ENCODE data around the gene ACACA. TPM values are rescaled to one million over a fixed set of nuclear protein-coding genes. Genes with fewer than 3 reads are reported as not detected.
A peak's percentile ranks its signal among the peaks of the same experiment; 100 is the strongest.

The ACACA gene
- total and polyA plus RNA-seq, 9 of the 15 experiments (the other 6 are each of a cell fraction or from before 2014, with no cell fraction given) = 35.9 to 135 (median 88.4) TPM

DNA sequence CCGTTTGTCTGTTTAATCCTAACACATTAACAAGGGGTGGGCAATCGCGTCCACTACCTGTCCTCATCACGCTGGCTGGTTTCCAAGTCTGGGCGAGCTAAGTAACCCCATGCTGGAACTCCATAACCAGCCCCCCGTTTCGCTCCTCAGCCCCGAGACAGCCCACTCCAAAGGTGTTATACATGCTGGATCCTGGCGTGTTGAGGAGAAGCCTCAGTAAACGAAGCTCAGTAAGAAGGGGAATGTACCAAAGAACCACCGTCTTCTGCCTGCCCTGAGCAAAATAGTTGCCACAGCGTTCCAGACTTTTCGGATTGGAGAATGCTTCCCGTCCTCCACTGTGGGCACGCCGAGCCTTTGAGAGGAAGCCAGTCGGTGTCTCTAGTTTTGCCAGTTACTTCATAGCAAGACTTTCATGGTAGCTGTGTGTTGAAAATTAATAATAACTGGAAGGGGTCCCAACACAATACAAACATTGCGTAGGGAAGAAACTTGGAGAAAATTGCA is 46.9 kb downstream of the ACACA start (continued):
- TF ChIP-seq, protein P1, sequence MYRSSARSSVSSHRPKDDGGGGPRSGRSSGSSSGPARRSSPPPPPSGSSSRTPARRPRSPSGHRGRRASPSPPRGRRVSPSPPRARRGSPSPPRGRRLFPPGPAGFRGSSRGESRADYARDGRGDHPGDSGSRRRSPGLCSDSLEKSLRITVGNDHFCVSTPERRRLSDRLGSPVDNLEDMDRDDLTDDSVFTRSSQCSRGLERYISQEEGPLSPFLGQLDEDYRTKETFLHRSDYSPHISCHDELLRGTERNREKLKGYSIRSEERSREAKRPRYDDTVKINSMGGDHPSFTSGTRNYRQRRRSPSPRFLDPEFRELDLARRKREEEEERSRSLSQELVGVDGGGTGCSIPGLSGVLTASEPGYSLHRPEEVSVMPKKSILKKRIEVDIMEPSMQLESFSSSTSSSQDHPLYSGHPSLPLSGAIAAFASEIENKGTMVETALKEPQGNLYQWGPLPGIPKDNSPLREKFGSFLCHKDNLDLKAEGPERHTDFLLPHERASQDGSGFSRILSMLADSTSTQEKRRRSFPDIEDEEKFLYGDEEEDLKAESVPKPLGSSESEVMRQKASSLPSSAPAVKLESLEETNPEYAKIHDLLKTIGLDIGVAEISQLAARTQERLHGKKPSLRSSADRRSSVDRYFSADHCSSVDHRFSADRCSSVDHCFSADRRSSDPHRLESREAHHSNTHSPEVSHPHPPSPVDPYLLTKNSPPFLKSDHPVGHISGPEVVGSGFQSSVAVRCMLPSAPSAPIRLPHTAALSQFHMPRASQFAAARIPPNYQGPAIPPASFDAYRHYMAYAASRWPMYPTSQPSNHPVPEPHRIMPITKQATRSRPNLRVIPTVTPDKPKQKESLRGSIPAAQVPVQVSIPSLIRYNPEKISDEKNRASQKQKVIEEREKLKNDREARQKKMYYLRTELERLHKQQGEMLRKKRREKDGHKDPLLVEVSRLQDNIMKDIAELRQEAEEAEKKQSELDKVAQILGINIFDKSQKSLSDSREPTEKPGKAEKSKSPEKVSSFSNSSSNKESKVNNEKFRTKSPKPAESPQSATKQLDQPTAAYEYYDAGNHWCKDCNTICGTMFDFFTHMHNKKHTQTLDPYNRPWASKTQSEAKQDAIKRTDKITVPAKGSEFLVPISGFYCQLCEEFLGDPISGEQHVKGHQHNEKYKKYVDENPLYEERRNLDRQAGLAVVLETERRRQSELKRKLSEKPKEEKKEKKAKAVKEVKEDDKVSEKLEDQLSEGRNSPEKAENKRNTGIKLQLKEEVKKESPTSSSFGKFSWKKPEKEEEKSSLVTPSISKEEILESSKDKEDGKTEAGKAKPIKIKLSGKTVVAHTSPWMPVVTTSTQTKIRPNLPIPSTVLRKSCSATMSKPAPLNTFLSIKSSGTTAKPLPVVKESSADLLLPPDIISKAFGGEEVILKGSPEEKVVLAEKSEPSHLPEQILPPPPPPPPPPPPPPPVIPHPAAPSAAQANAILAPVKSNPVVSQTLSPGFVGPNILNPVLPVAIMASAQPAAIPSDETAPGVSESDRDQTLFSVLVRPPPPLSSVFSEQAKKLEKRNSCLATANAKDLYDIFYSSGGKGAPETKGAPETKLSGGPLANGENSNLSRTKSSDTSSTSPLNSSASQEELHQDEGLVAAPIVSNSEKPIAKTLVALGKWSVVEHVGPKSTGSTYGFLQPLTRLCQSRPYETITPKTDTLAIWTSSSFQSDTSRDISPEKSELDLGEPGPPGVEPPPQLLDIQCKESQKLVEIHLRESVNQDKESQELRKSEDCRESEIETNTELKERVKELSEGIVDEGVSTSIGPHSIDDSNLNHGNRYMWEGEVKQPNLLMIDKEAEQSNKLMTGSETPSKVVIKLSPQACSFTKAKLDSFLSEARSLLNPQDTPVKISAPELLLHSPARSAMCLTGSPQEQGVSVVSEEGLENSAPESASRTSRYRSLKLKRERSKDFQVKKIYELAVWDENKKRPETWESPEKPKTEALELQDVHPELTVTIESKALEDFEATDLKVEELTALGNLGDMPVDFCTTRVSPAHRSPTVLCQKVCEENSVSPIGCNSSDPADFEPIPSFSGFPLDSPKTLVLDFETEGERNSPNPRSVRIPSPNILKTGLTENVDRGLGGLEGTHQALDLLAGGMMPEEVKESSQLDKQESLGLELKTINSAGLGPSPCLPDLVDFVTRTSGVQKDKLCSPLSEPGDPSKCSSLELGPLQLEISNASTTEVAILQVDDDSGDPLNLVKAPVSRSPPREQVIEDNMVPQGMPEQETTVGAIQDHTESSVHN (IDR thresholded peaks at IDR 0.05; ENCODE audit: borderline replicate concordance in 1 of 2, low read depth in 1 of 2) = no peak
- TF ChIP-seq, protein P2, sequence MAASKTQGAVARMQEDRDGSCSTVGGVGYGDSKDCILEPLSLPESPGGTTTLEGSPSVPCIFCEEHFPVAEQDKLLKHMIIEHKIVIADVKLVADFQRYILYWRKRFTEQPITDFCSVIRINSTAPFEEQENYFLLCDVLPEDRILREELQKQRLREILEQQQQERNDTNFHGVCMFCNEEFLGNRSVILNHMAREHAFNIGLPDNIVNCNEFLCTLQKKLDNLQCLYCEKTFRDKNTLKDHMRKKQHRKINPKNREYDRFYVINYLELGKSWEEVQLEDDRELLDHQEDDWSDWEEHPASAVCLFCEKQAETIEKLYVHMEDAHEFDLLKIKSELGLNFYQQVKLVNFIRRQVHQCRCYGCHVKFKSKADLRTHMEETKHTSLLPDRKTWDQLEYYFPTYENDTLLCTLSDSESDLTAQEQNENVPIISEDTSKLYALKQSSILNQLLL (CRISPR knock-in tag; IDR thresholded peaks at IDR 0.05; ENCODE audit: borderline replicate concordance) = no peak
- TF ChIP-seq MECOM (CRISPR knock-in tag; IDR thresholded peaks at IDR 0.05) (peak; percentile 41; the same call in 1 of the 2 replicates), FOXJ2 (tag; IDR thresholded peaks at IDR 0.05) (no peak), PRMT5 (CRISPR knock-in tag; IDR thresholded peaks at IDR 0.05) (no peak), RBFOX2 (IDR thresholded peaks at IDR 0.05; ENCODE audit: low read depth, low read length) (no peak), MBD2 (IDR thresholded peaks at IDR 0.05; ENCODE audit: borderline replicate concordance, low read depth) (no peak)
- TF ChIP-seq, protein P3, sequence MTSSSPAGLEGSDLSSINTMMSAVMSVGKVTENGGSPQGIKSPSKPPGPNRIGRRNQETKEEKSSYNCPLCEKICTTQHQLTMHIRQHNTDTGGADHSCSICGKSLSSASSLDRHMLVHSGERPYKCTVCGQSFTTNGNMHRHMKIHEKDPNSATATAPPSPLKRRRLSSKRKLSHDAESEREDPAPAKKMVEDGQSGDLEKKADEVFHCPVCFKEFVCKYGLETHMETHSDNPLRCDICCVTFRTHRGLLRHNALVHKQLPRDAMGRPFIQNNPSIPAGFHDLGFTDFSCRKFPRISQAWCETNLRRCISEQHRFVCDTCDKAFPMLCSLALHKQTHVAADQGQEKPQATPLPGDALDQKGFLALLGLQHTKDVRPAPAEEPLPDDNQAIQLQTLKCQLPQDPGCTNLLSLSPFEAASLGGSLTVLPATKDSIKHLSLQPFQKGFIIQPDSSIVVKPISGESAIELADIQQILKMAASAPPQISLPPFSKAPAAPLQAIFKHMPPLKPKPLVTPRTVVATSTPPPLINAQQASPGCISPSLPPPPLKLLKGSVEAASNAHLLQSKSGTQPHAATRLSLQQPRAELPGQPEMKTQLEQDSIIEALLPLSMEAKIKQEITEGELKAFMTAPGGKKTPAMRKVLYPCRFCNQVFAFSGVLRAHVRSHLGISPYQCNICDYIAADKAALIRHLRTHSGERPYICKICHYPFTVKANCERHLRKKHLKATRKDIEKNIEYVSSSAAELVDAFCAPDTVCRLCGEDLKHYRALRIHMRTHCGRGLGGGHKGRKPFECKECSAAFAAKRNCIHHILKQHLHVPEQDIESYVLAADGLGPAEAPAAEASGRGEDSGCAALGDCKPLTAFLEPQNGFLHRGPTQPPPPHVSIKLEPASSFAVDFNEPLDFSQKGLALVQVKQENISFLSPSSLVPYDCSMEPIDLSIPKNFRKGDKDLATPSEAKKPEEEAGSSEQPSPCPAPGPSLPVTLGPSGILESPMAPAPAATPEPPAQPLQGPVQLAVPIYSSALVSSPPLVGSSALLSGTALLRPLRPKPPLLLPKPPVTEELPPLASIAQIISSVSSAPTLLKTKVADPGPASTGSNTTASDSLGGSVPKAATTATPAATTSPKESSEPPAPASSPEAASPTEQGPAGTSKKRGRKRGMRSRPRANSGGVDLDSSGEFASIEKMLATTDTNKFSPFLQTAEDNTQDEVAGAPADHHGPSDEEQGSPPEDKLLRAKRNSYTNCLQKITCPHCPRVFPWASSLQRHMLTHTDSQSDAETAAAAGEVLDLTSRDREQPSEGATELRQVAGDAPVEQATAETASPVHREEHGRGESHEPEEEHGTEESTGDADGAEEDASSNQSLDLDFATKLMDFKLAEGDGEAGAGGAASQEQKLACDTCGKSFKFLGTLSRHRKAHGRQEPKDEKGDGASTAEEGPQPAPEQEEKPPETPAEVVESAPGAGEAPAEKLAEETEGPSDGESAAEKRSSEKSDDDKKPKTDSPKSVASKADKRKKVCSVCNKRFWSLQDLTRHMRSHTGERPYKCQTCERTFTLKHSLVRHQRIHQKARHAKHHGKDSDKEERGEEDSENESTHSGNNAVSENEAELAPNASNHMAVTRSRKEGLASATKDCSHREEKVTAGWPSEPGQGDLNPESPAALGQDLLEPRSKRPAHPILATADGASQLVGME (CRISPR knock-in tag; IDR thresholded peaks at IDR 0.05) = no peak
- TF ChIP-seq, protein P4, sequence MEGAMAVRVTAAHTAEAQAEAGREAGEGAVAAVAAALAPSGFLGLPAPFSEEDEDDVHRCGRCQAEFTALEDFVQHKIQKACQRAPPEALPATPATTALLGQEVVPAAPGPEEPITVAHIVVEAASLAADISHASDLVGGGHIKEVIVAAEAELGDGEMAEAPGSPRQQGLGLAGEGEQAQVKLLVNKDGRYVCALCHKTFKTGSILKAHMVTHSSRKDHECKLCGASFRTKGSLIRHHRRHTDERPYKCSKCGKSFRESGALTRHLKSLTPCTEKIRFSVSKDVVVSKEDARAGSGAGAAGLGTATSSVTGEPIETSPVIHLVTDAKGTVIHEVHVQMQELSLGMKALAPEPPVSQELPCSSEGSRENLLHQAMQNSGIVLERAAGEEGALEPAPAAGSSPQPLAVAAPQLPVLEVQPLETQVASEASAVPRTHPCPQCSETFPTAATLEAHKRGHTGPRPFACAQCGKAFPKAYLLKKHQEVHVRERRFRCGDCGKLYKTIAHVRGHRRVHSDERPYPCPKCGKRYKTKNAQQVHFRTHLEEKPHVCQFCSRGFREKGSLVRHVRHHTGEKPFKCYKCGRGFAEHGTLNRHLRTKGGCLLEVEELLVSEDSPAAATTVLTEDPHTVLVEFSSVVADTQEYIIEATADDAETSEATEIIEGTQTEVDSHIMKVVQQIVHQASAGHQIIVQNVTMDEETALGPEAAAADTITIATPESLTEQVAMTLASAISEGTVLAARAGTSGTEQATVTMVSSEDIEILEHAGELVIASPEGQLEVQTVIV (CRISPR knock-in tag; IDR thresholded peaks at IDR 0.05; ENCODE audit: borderline replicate concordance) = no peak

Data from K562 (cell line).